GM12873 (cell line): ENCODE data around the gene NDUFA11.

Experiments
- CTCF ChIP-seq: IDR thresholded peaks from 2 replicates; pipeline ENCODE4 v1.5.1; 2012; ENCODE audit warnings: low read depth, mild to moderate bottlenecking, moderate library complexity, low read length, control low read depth; ENCODE audit not compliant: insufficient read depth; ENCODE audit errors: missing control alignments

Gene NDUFA11

GRCh38 chr19:5896365-5897076, 7.1 kb downstream of the NDUFA11 start:
- no peak for TF ChIP-seq CTCF

- TF ChIP-seq CTCF = no peak
Observed at GRCh38 chr19:5895890-5896289, 7.7 kb downstream of the NDUFA11 start.

GRCh38 chr19:5895409-5895808, 8.2 kb downstream of the NDUFA11 start:
- TF ChIP-seq CTCF = no peak

- TF ChIP-seq CTCF = no peak
Observed at GRCh38 chr19:5894704-5895349, 8.8 kb downstream of the NDUFA11 start.

- TF ChIP-seq CTCF = no peak
Observed at GRCh38 chr19:5893907-5894703, 9.5 kb downstream of the NDUFA11 start.

GRCh38 chr19:5893296-5893903, 10.2 kb downstream of the NDUFA11 start:
- TF ChIP-seq CTCF = no peak
